K562 (cell line): Measurements from ENCODE around the gene CCNK. TPM values are rescaled to one million over a fixed set of nuclear protein-coding genes. Genes with fewer than 3 reads are reported as not detected.

ENCODE experiments used
- ATAC-seq: fragments of 200-7000 bp; cut with Tn5 transposase; 3 replicates; pipeline ENCODE4 v1.9.1; 2020; ENCODE audit warnings: moderate library complexity
- BruUV-seq: library from RNA; stranded (reverse); fragments of 400-500 nt; replicated peaks from 2 replicates; lab custom pipeline; 2021; lab: Mats Ljungman, UMichigan
- CTCF ChIA-PET: fragments of 300-600 bp; formaldehyde crosslinking; extraction: SDS; loops from one replicate; lab custom pipeline; 2021; ENCODE audit warnings: low intra/inter-chr PET ratio; lab: Yijun Ruan, JAX
- POLR2A ChIA-PET: fragments of 300-600, 350-650 bp; sonication (Branson Sonifier 250); formaldehyde crosslinking; extraction: SDS; loops from one replicate; lab custom pipeline; 2021; ENCODE audit warnings: antibody characterized with exemption, inconsistent platforms; lab: Yijun Ruan, JAX
- DNase-seq, 4 experiments: peaks; one replicate each; pipeline versions ENCODE4 v3.0.0 to v3.0.0-alpha.2; 2011 to 2018; ENCODE audit warnings: low spot score in 3 of 4, mixed read lengths in 3 of 4; ENCODE audit errors: extremely low read depth in 1 of 4
- FAIRE-seq: peaks from 2 replicates; lab custom pipeline; 2011; peaks lifted over from hg19 to GRCh38; lab: Jason Lieb, UNC
- H2AFZ ChIP-seq: 2 replicates; pipeline ENCODE4 v1.6.0; 2011; ENCODE audit warnings: low read depth, low read length, control low read depth, inconsistent platforms
- H3K27ac ChIP-seq: fragments of 200-600 bp; 3 replicates; pipeline ENCODE4 v1.8.0; 2011; ENCODE audit warnings: low read depth, mild to moderate bottlenecking, control low read depth, inconsistent platforms, low read length, moderate library complexity, mixed read lengths; ENCODE audit errors: extremely low read depth
- H3K27me3 ChIP-seq, 2 experiments: fragments of 300-600 bp in 1 of 2; 2 replicates in 1 of 2; 3 replicates in 1 of 2; pipeline versions ENCODE4 v1.6.0 to v1.8.0; 2011; ENCODE audit warnings: inconsistent platforms in 2 of 2, low read length in 2 of 2, mild to moderate bottlenecking in 1 of 2, mixed read lengths in 1 of 2, moderate library complexity in 1 of 2; ENCODE audit not compliant: control insufficient read depth in 2 of 2, insufficient read depth in 2 of 2
- H3K36me3 ChIP-seq: fragments of 300-600 bp; 3 replicates; pipeline ENCODE4 v1.8.0; 2011; ENCODE audit warnings: mild to moderate bottlenecking, low read length, inconsistent platforms; ENCODE audit not compliant: control insufficient read depth, insufficient read depth
- H3K4me1 ChIP-seq, 2 experiments: fragments of 200-600 bp in 1 of 2; replicated peaks in 1 of 2; 2 replicates in 1 of 2; 3 replicates in 1 of 2; pipeline versions ENCODE4 v1.5.1 to v1.8.0; 2011; ENCODE audit warnings: inconsistent platforms in 2 of 2, low read length in 2 of 2, mild to moderate bottlenecking in 1 of 2, mixed read lengths in 1 of 2, moderate library complexity in 1 of 2; ENCODE audit not compliant: control insufficient read depth in 2 of 2, insufficient read depth in 2 of 2
- H3K4me2 ChIP-seq: 2 replicates; pipeline ENCODE4 v1.6.1; 2011; ENCODE audit warnings: low read length, control low read depth, inconsistent platforms, mixed read lengths; ENCODE audit not compliant: insufficient read depth
- H3K4me3 ChIP-seq: fragments of 200-600 bp; sonication (generic), shearing (Covaris generic); 2 replicates; pipeline ENCODE4 v1.5.1; 2016; ENCODE audit warnings: control low read depth, inconsistent platforms
- H3K79me2 ChIP-seq: fragments of 200-600 bp; 3 replicates; pipeline ENCODE4 v1.8.0; 2011; ENCODE audit warnings: low read length, inconsistent platforms; ENCODE audit not compliant: control insufficient read depth, insufficient read depth
- H3K9ac ChIP-seq, 2 experiments: 2 replicates each; pipeline versions ENCODE4 v1.6.0 to v1.6.1; 2011; ENCODE audit warnings: low read depth in 2 of 2, low read length in 2 of 2, control low read depth in 1 of 2, inconsistent platforms in 1 of 2, mild to moderate bottlenecking in 1 of 2, mixed read lengths in 1 of 2; ENCODE audit not compliant: insufficient read depth in 1 of 2
- H3K9me1 ChIP-seq: one replicate; pipeline ENCODE4 v1.6.0; 2011; ENCODE audit warnings: inconsistent platforms, mild to moderate bottlenecking, low read length, moderate library complexity; ENCODE audit not compliant: control insufficient read depth, insufficient read depth
- H3K9me3 ChIP-seq: replicated peaks from 2 replicates; pipeline ENCODE4 v1.5.1; 2011; ENCODE audit warnings: low read depth, low read length, inconsistent platforms; ENCODE audit not compliant: control insufficient read depth, insufficient read depth
- H4K20me1 ChIP-seq: replicated peaks from 2 replicates; pipeline ENCODE4 v1.6.1; 2011; ENCODE audit warnings: low read length, inconsistent platforms, mixed read lengths; ENCODE audit not compliant: control insufficient read depth, insufficient read depth
- CBX1 ChIP-seq: sonication (generic); IDR thresholded peaks from 2 replicates; pipeline ENCODE4 v1.6.1; 2016; ENCODE audit warnings: antibody characterized with exemption, low read depth, mild to moderate bottlenecking
- CCAR2 ChIP-seq: fragments of 200-400 bp; formaldehyde crosslinking; IDR thresholded peaks from 2 replicates; pipeline ENCODE4 v1.6.1; 2017; ENCODE audit warnings: mild to moderate bottlenecking, low read depth, low read length
- CSDE1 ChIP-seq, 2 experiments: fragments of 450-650 bp; IDR thresholded peaks; 2 replicates each; pipeline ENCODE4 v1.6.1; 2016; ENCODE audit warnings: mild to moderate bottlenecking in 1 of 2
- EWSR1 ChIP-seq: fragments of 450-650 bp; IDR thresholded peaks from 2 replicates; pipeline ENCODE4 v1.6.1; 2018; ENCODE audit warnings: borderline replicate concordance, mild to moderate bottlenecking, low read depth, moderate library complexity; ENCODE audit not compliant: partially characterized antibody
- FOS ChIP-seq: IDR thresholded peaks from 3 replicates; pipeline ENCODE4 v1.6.1; 2011; ENCODE audit not compliant: insufficient read length; ENCODE audit errors: extremely low read depth
- HLTF ChIP-seq: fragments of 450-650 bp; IDR thresholded peaks from 2 replicates; pipeline ENCODE4 v1.6.1; 2016
- HMG20A ChIP-seq: fragments of 450-650 bp; formaldehyde crosslinking; conservative IDR thresholded peaks from 2 replicates; pipeline ENCODE4 v1.4.0; 2020; ENCODE audit warnings: mild to moderate bottlenecking, mixed read lengths
- JUND ChIP-seq, 2 experiments: IDR thresholded peaks; 2 replicates in 1 of 2; 3 replicates in 1 of 2; pipeline ENCODE4 v1.6.1; 2011; ENCODE audit warnings: borderline replicate concordance in 2 of 2, low read depth in 2 of 2, low read length in 2 of 2, improper control_type of control experiment in 1 of 2, missing biosample characterization in 1 of 2, missing genetic modification characterization in 1 of 2, missing genetic modification reagents in 1 of 2
- MBD2 ChIP-seq: sonication (generic); IDR thresholded peaks from 2 replicates; pipeline ENCODE4 v1.6.1; 2016; ENCODE audit warnings: low read depth, borderline replicate concordance
- POLR2AphosphoS5 ChIP-seq: IDR thresholded peaks from 2 replicates; pipeline ENCODE4 v1.6.1; 2011; ENCODE audit warnings: mild to moderate bottlenecking, low read depth, low read length, moderate library complexity; ENCODE audit not compliant: control insufficient read depth, insufficient read depth
- PURB ChIP-seq: sonication (generic); formaldehyde crosslinking; IDR thresholded peaks from 2 replicates; pipeline ENCODE4 v1.9.0; 2021; ENCODE audit warnings: low read depth, mild to moderate bottlenecking, missing genetic modification reagents
- SNRNP70 ChIP-seq: fragments of 200-400 bp; formaldehyde crosslinking; optimal IDR thresholded peaks from 2 replicates; pipeline ENCODE3; 2017; ENCODE audit warnings: low read depth, low read length
- SP2 ChIP-seq: IDR thresholded peaks from 2 replicates; pipeline ENCODE4 v1.6.1; 2011; ENCODE audit warnings: mild to moderate bottlenecking, low read depth, low read length, moderate library complexity; ENCODE audit not compliant: poor library complexity, severe bottlenecking; ENCODE audit errors: extremely low read depth
- TAF9B ChIP-seq: fragments of 450-650 bp; IDR thresholded peaks from 2 replicates; pipeline ENCODE4 v1.6.1; 2018; ENCODE audit warnings: mild to moderate bottlenecking; ENCODE audit not compliant: partially characterized antibody
- TBL1XR1 ChIP-seq, 2 experiments: IDR thresholded peaks; 2 replicates each; pipeline ENCODE4 v1.6.1; 2012; ENCODE audit warnings: improper control_type of control experiment in 2 of 2, low read length in 2 of 2, mild to moderate bottlenecking in 1 of 2
- TSC22D4 ChIP-seq: fragments of 450-650 bp; IDR thresholded peaks from 2 replicates; pipeline ENCODE4 v1.6.1; 2016; ENCODE audit warnings: missing genetic modification characterization, missing biosample characterization, control low read depth
- ZKSCAN8 ChIP-seq: fragments of 200-800 bp; sonication (Bioruptor generic); IDR thresholded peaks from 2 replicates; pipeline ENCODE4 v1.6.1; 2016; ENCODE audit warnings: missing genetic modification characterization, missing compliant biosample characterization
- ZNF146 ChIP-seq: IDR thresholded peaks from one replicate; pipeline ENCODE4 v1.6.1; 2018; ENCODE audit warnings: missing compliant biosample characterization; ENCODE audit not compliant: unreplicated experiment
- ZNF324 ChIP-seq: fragments of 250-450 bp; sonication (Bioruptor Pico); IDR thresholded peaks from 2 replicates; pipeline ENCODE4 v1.4.0; 2020; ENCODE audit warnings: mild to moderate bottlenecking
- ZNF431 ChIP-seq: sonication (generic); formaldehyde crosslinking; IDR thresholded peaks from 2 replicates; pipeline ENCODE4 v1.8.0; 2022; ENCODE audit warnings: mild to moderate bottlenecking, missing genetic modification reagents
- ZNF75A ChIP-seq: fragments of 450-650 bp; formaldehyde crosslinking; IDR thresholded peaks from 2 replicates; pipeline ENCODE4 v1.4.0; 2020; ENCODE audit warnings: mild to moderate bottlenecking
- ZNF764 ChIP-seq: fragments of 250-450 bp; sonication (Bioruptor Pico); IDR thresholded peaks from 2 replicates; pipeline ENCODE4 v1.4.0; 2020; ENCODE audit warnings: low read depth, mild to moderate bottlenecking, moderate library complexity
- ZNF79 ChIP-seq: fragments of 250-450 bp; sonication (Bioruptor Pico); IDR thresholded peaks from 2 replicates; pipeline ENCODE4 v1.4.0; 2020; ENCODE audit warnings: low read depth, mild to moderate bottlenecking, moderate library complexity
- WGBS: fragments of 100-300 bp; shearing (Covaris generic); methylation state at CpG from one replicate; pipeline ENCODE4 v1.1.6; 2016; ENCODE audit warnings: low coverage, mixed read lengths; ENCODE audit not compliant: insufficient coverage; ENCODE audit errors: missing lambda C conversion rate; 5-methylcytosine and 5-hydroxymethylcytosine counted together
- in situ Hi-C: fragments of 300-500 bp; cut with MboI; formaldehyde crosslinking; loops from 4 replicates; pipeline ENCODE4 v1.15.0; 2018; ENCODE audit warnings: inconsistent platforms, mixed read lengths
- intact Hi-C: fragments of 100-400 bp; cut with micrococcal nuclease; formaldehyde crosslinking; loops from 2 replicates; pipeline ENCODE4 v1.14.2; 2022
- polyA plus RNA-seq, 8 experiments: library from polyadenylated mRNA; depleted of rRNA in 4 of 8; stranded (reverse) in 5 of 8; unstranded in 3 of 8; fragments of >200 nt; fragmentation: Nextera tagmentation in 2 of 8; fragmentation: Illumina TruSeq in 1 of 8; extraction: Ambion mirVana in 2 of 8; extraction: Trizol in 1 of 8; gene quantifications; 2 replicates each; pipeline versions ENCODE4 v1.2.1 to v1.2.3, GENCODE V29; 2011 to 2014; ENCODE audit warnings: inconsistent platforms in 1 of 8, missing spikeins in 1 of 8
- total RNA-seq, 7 experiments: library from RNA; depleted of rRNA in 6 of 7; stranded (reverse); fragments of >200 nt in 6 of 7; fragmentation: Illumina TruSeq in 2 of 7; extraction: Trizol in 2 of 7; gene quantifications; 2 replicates each; pipeline versions ENCODE4 v1.2.1 to v1.2.3, GENCODE V29; 2011 to 2021; ENCODE audit warnings: low replicate concordance in 1 of 7
- TF ChIP-seq, protein P1 (sequence below): fragments of 450-650 bp; IDR thresholded peaks from 2 replicates; pipeline ENCODE4 v1.6.1; 2018; ENCODE audit warnings: mild to moderate bottlenecking, low read depth; ENCODE audit not compliant: partially characterized antibody

CCNK gene
- total and polyA plus RNA-seq, 9 of the 15 experiments (the other 6 are each of a cell fraction or from before 2014, with no cell fraction given), result 5.8 to 84.2 (median 16.4) TPM

DNA sequence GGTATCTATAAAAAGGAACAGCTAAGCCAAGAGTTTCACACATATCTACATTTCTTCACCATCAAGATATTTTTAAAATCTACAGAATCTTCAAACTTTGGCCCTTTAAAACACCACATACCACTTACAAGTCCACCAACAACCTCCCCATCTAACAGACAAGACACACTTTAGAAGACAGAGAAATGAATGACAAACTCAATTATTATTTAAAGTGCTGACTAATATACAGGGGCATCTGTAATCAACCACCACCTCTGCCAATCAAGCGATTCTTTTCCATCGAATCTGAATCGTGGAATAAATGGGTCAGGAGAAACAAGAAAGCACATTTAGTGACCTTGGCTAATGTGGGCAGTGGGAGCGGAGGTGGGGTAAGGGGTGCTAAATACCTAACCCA, 8.3 kb upstream of the CCNK start (continued):
- TF ChIP-seq EWSR1 (no peak), PURB (CRISPR knock-in tag) (no peak), ZNF431 (no peak), CBX1 (no peak), MBD2 (no peak), ZNF75A (no peak), ZNF764 (CRISPR knock-in tag) (no peak), TBL1XR1 (IDR thresholded peaks at IDR 0.05; ENCODE audit: low read length in 2 of 2) (no peak), ZNF324 (no peak), POLR2AphosphoS5 (no peak)

DNA sequence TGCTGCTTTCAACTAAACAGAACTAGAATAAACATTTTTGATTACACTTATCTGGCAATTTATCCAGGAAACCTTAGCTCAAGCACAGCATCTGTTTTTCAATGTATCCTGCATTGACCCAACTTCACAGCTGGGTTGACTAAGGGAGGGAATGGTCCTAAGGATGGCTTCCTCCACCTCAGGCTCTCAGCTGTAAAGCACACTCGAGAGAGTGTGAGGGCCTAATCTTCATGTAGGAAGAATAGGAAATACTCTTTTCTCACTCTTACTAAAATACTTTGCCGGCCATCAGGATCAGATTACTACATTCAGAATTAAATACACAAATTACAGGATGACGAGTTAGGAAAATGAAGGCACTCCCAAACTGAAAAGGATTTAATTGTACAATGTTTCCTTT, 7.8 kb upstream of the CCNK start:
- Histone ChIP-seq H3K4me1 (peaks cover 0 to 31% of the 10 kb centered on the region in 2 experiments; a peak in 2 of 5 replicates), H3K9ac (no peak overlapping the region), H3K9me1 (no peaks in the 10 kb centered on the region), H4K20me1 (peaks cover 10% of the 10 kb centered on the region; the same call in 1 of the 2 replicates), H3K27ac (no peak overlapping the region), H3K79me2 (peaks cover 94% of the 10 kb centered on the region), H3K9me3 (no peaks in the 10 kb centered on the region), H3K36me3 (no peaks in the 10 kb centered on the region), H3K4me2 (no peak overlapping the region), H3K27me3 (no peaks in the 10 kb centered on the region), H2AFZ (no peak overlapping the region), H3K4me3 (no peak overlapping the region)
- in situ Hi-C loops (no loop called here), intact Hi-C loops (no loop called here)
- BruUV-seq, result no TSS peak
- ATAC-seq (no peak), DNase-seq (no peak), FAIRE-seq (no peak)
- 73% methylated on average over 3 of the region's 3 CpGs for WGBS
- CTCF ChIA-PET, result no interaction called here
- POLR2A ChIA-PET, result interaction anchor here (0.5 to 1.3 kb wide), 2 partner anchors 12 to 35 kb away, joined by 3 read pairs; no protein-coding TSS in a partner anchor
- TF ChIP-seq ZNF146 (CRISPR knock-in tag) (no peak), TSC22D4 (tag) (no peak), HLTF (no peak), ZNF79 (CRISPR knock-in tag) (no peak), SP2 (no peak), FOS (no peak), SNRNP70 (no peak), JUND (IDR thresholded peaks at IDR 0.05; ENCODE audit: borderline replicate concordance, low read depth, low read length) (no peak), JUND (tag; IDR thresholded peaks at IDR 0.05; ENCODE audit: borderline replicate concordance, low read depth, low read length) (no peak), TAF9B (no peak), CSDE1 (IDR thresholded peaks at IDR 0.05) (no peak), CCAR2 (no peak), ZKSCAN8 (CRISPR knock-in tag) (no peak), HMG20A (no peak)
- TF ChIP-seq, protein P1, sequence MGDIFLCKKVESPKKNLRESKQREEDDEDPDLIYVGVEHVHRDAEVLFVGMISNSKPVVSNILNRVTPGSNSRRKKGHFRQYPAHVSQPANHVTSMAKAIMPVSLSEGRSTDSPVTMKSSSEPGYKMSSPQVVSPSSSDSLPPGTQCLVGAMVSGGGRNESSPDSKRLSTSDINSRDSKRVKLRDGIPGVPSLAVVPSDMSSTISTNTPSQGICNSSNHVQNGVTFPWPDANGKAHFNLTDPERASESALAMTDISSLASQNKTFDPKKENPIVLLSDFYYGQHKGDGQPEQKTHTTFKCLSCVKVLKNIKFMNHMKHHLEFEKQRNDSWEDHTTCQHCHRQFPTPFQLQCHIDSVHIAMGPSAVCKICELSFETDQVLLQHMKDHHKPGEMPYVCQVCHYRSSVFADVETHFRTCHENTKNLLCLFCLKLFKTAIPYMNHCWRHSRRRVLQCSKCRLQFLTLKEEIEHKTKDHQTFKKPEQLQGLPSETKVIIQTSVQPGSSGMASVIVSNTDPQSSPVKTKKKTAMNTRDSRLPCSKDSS, result no peak
